ENCODE results near the gene FAM3A.
"Not testable (repeated sequence)": the region's sequence is repeated elsewhere in the genome, so short reads cannot be mapped to it uniquely, and the experiment has no call there.

The FAM3A gene

GRCh38 chrX:154515966-154516655 lies at the start of gene FAM3A:
TSS of gene FAM3A (minus strand) at chrX:154516232. CDS start at chrX:154515772, 460 bp downstream.
- H3K27ac Mint-ChIP-seq = peak within 1 kb of the TSS; percentile 84
- no peaks in the 10 kb centered on the region for H3K9me3 Mint-ChIP-seq

GRCh38 chrX:154562295-154562694 lies 46.3 kb upstream of the FAM3A start:
- not testable (repeated sequence) for H3K4me1 Mint-ChIP-seq (ENCODE audit: low read depth); H3K4me3 Mint-ChIP-seq; H3K27ac Mint-ChIP-seq; H3K36me3 Mint-ChIP-seq (ENCODE audit: low read depth); H3K27me3 Mint-ChIP-seq; H3K9me3 Mint-ChIP-seq

More at GRCh38 chrX:154515966-154516655, at the start of gene FAM3A:
- Mint-ChIP-seq H3K27me3 (no peaks in the 10 kb centered on the region), H3K36me3 (ENCODE audit: low read depth) (peaks cover 8% of the 10 kb centered on the region), H3K4me3 (peak within 1 kb of the TSS; percentile 85), H3K4me1 (ENCODE audit: low read depth) (peaks cover 36% of the 10 kb centered on the region)

- H3K4me1 Mint-ChIP-seq (ENCODE audit: low read depth); H3K27me3 Mint-ChIP-seq; H3K9me3 Mint-ChIP-seq; H3K27ac Mint-ChIP-seq; H3K4me3 Mint-ChIP-seq; H3K36me3 Mint-ChIP-seq (ENCODE audit: low read depth): not testable (repeated sequence)
Observed at GRCh38 chrX:154560326-154560725, 44.3 kb upstream of the FAM3A start.

GRCh38 chrX:154558896-154559295 lies 42.9 kb upstream of the FAM3A start:
- H3K9me3 Mint-ChIP-seq; H3K36me3 Mint-ChIP-seq (ENCODE audit: low read depth); H3K4me3 Mint-ChIP-seq; H3K27me3 Mint-ChIP-seq; H3K27ac Mint-ChIP-seq; H3K4me1 Mint-ChIP-seq (ENCODE audit: low read depth): not testable (repeated sequence)

- H3K9me3 Mint-ChIP-seq; H3K27me3 Mint-ChIP-seq; H3K4me3 Mint-ChIP-seq; H3K4me1 Mint-ChIP-seq (ENCODE audit: low read depth); H3K27ac Mint-ChIP-seq; H3K36me3 Mint-ChIP-seq (ENCODE audit: low read depth): not testable (repeated sequence)
Observed at GRCh38 chrX:154558060-154558690, 42.1 kb upstream of the FAM3A start.

- H3K4me3 Mint-ChIP-seq, H3K27ac Mint-ChIP-seq, H3K9me3 Mint-ChIP-seq, H3K27me3 Mint-ChIP-seq: not testable (repeated sequence)
- H3K36me3 Mint-ChIP-seq (ENCODE audit: low read depth) = peaks cover 26% of the 10 kb centered on the region
- H3K4me1 Mint-ChIP-seq (ENCODE audit: low read depth) = peaks cover 29% of the 10 kb centered on the region
Observed at GRCh38 chrX:154552112-154552806, 36.2 kb upstream of the FAM3A start.

GRCh38 chrX:154549766-154550165 lies 33.7 kb upstream of the FAM3A start:
- H3K4me3 Mint-ChIP-seq = peak overlapping the region; percentile 67
- H3K9me3 Mint-ChIP-seq = no peaks in the 10 kb centered on the region
- H3K36me3 Mint-ChIP-seq (ENCODE audit: low read depth) = peaks cover 27% of the 10 kb centered on the region
- H3K4me1 Mint-ChIP-seq (ENCODE audit: low read depth) = peaks cover 44% of the 10 kb centered on the region
- peak overlapping the region; percentile 89 for H3K27ac Mint-ChIP-seq
- H3K27me3 Mint-ChIP-seq = no peaks in the 10 kb centered on the region

- H3K27ac Mint-ChIP-seq = peak overlapping the region; percentile 96
Observed at GRCh38 chrX:154548028-154548316, 31.9 kb upstream of the FAM3A start.

GRCh38 chrX:154547245-154548027 lies 31.4 kb upstream of the FAM3A start, which contains the start of gene IKBKG:
TSS of gene IKBKG (plus strand) at chrX:154547620. CDS start at chrX:154552003, 4,383 bp downstream.
- Mint-ChIP-seq H3K9me3 (no peaks in the 10 kb centered on the region), H3K4me1 (ENCODE audit: low read depth) (peaks cover 58% of the 10 kb centered on the region), H3K4me3 (peak within 1 kb of the TSS; percentile 99), H3K27me3 (no peaks in the 10 kb centered on the region), H3K36me3 (ENCODE audit: low read depth) (peaks cover 35% of the 10 kb centered on the region), H3K27ac (peak within 1 kb of the TSS; percentile 96)

More at GRCh38 chrX:154548028-154548316, 31.9 kb upstream of the FAM3A start:
- Mint-ChIP-seq H3K4me1 (ENCODE audit: low read depth) (peaks cover 53% of the 10 kb centered on the region), H3K36me3 (ENCODE audit: low read depth) (peaks cover 31% of the 10 kb centered on the region), H3K27me3 (no peaks in the 10 kb centered on the region), H3K9me3 (no peaks in the 10 kb centered on the region), H3K4me3 (peak overlapping the region; percentile 99)

GRCh38 chrX:154546354-154547244 lies 30.6 kb upstream of the FAM3A start, which contains the start of gene G6PD:
TSS of gene G6PD (minus strand) at chrX:154546846. CDS start at chrX:154546155, 691 bp downstream.
- Mint-ChIP-seq H3K27ac (peak within 1 kb of the TSS; percentile 96), H3K27me3 (no peaks in the 10 kb centered on the region), H3K4me3 (peak within 1 kb of the TSS; percentile 99), H3K36me3 (ENCODE audit: low read depth) (peaks cover 34% of the 10 kb centered on the region), H3K9me3 (no peaks in the 10 kb centered on the region), H3K4me1 (ENCODE audit: low read depth) (peaks cover 64% of the 10 kb centered on the region)

GRCh38 chrX:154545673-154546274 lies 29.7 kb upstream of the FAM3A start:
- no peaks in the 10 kb centered on the region for H3K9me3 Mint-ChIP-seq
- peak overlapping the region; percentile 81 for H3K4me3 Mint-ChIP-seq
- peaks cover 63% of the 10 kb centered on the region for H3K4me1 Mint-ChIP-seq (ENCODE audit: low read depth)
- no peaks in the 10 kb centered on the region for H3K27me3 Mint-ChIP-seq
- peaks cover 31% of the 10 kb centered on the region for H3K36me3 Mint-ChIP-seq (ENCODE audit: low read depth)
- no peak overlapping the region for H3K27ac Mint-ChIP-seq

GRCh38 chrX:154542723-154543424 lies 26.8 kb upstream of the FAM3A start:
- peaks cover 61% of the 10 kb centered on the region for H3K4me1 Mint-ChIP-seq (ENCODE audit: low read depth)
- no peaks in the 10 kb centered on the region for H3K9me3 Mint-ChIP-seq
- peaks cover 22% of the 10 kb centered on the region for H3K36me3 Mint-ChIP-seq (ENCODE audit: low read depth)
- peak overlapping the region; percentile 87 for H3K4me3 Mint-ChIP-seq
- peak overlapping the region; percentile 97 for H3K27ac Mint-ChIP-seq
- no peaks in the 10 kb centered on the region for H3K27me3 Mint-ChIP-seq
